Mesothelial cell of epicardium (in vitro differentiated cells): Measurements from ENCODE around the gene ARHGAP18. TPM values are rescaled to one million over a fixed set of nuclear protein-coding genes. Genes with fewer than 3 reads are reported as not detected.

Source experiments
- DNase-seq, 2 experiments: peaks; one replicate each; pipeline ENCODE4 v3.0.0; 2021; ENCODE audit warnings: low spot score in 2 of 2; ENCODE audit not compliant: unreplicated experiment in 2 of 2
- H3K27ac Mint-ChIP-seq: 2 replicates; pipeline ENCODE4 v1.8.0; 2021; ENCODE audit warnings: mixed read lengths
- H3K27me3 Mint-ChIP-seq: 2 replicates; pipeline ENCODE4 v1.8.0; 2021; ENCODE audit warnings: low read depth, mixed read lengths
- H3K36me3 Mint-ChIP-seq: 2 replicates; pipeline ENCODE4 v1.8.0; 2021; ENCODE audit warnings: mixed read lengths
- H3K4me1 Mint-ChIP-seq: 2 replicates; pipeline ENCODE4 v1.8.0; 2021; ENCODE audit warnings: mixed read lengths
- H3K4me3 Mint-ChIP-seq: 2 replicates; pipeline ENCODE4 v1.8.0; 2021; ENCODE audit warnings: mild to moderate bottlenecking, moderate library complexity, mixed read lengths
- H3K9me3 Mint-ChIP-seq: 2 replicates; pipeline ENCODE4 v1.8.0; 2021; ENCODE audit warnings: mixed read lengths
- CTCF ChIP-seq: fragments of 200-600 bp; sonication (generic); IDR thresholded peaks from one replicate; pipeline ENCODE4 v1.5.0; 2021; ENCODE audit warnings: antibody characterized with exemption; ENCODE audit not compliant: unreplicated experiment
- total RNA-seq: library from RNA; stranded (reverse); gene quantifications from 3 replicates; pipeline ENCODE4 v1.2.1, GENCODE V29; 2021

Gene ARHGAP18
- total RNA-seq, 1 donor from 2014 or later, result 10.5 TPM

DNA sequence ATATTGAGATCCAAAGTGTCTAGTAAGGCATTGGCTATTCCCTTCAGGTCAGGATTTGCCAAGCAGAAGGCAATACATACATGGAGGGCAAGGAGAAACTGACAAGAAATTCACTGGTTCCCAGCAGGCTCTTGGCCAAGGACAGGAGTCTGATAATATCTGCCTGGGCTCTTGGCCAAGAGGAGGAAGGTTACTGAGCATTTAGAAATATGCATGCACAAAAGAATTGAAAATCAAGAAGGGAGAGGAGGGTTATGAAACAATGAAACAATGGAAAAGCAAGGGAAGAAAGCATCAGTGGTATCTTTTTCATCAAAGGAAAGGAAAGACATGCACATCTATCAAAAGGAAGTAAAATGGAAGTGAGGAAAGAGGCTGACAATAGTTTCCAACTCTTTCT, 42.4 kb downstream of the ARHGAP18 start:
- no peak for DNase-seq
- Mint-ChIP-seq H3K36me3 (no peaks in the 10 kb centered on the region), H3K4me3 (no peak overlapping the region), H3K27me3 (no peaks in the 10 kb centered on the region), H3K27ac (peak overlapping the region; percentile 71), H3K4me1 (peaks cover 32% of the 10 kb centered on the region), H3K9me3 (no peaks in the 10 kb centered on the region)
- no peak for TF ChIP-seq CTCF

GRCh38 chr6:129667034-129667433, 42.9 kb downstream of the ARHGAP18 start:
- H3K4me3 Mint-ChIP-seq, result no peak overlapping the region
- TF ChIP-seq CTCF, result no peak
- H3K36me3 Mint-ChIP-seq, result no peaks in the 10 kb centered on the region
- no peak overlapping the region for H3K27ac Mint-ChIP-seq
- DNase-seq, result no peak
- no peaks in the 10 kb centered on the region for H3K9me3 Mint-ChIP-seq
- H3K4me1 Mint-ChIP-seq, result peaks cover 32% of the 10 kb centered on the region
- no peaks in the 10 kb centered on the region for H3K27me3 Mint-ChIP-seq

GRCh38 chr6:129665555-129665954, 44.4 kb downstream of the ARHGAP18 start:
- H3K27ac Mint-ChIP-seq, result no peak overlapping the region
- no peak overlapping the region for H3K4me3 Mint-ChIP-seq
- no peaks in the 10 kb centered on the region for H3K9me3 Mint-ChIP-seq
- H3K36me3 Mint-ChIP-seq, result no peaks in the 10 kb centered on the region
- DNase-seq, result no peak
- peaks cover 38% of the 10 kb centered on the region for H3K4me1 Mint-ChIP-seq
- no peaks in the 10 kb centered on the region for H3K27me3 Mint-ChIP-seq
- no peak for TF ChIP-seq CTCF

DNA sequence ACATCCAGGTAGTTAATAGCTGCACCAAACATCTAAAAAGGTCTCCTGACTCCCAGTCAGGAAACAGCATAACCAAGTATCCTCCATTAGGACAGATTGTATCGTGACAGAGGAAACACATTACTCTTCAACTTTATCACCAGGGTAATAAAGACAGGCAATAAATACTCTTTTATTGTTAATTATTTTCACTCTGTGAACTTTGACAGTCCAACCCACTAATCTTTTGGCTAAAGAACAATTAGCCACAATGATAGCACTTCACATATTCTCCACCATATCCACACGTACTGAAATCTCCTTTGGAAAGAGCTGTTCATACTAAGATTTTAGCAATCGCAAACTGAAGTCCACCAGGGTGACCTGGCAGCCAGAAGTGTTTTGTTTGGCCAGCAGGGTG, 46.4 kb downstream of the ARHGAP18 start:
- no peaks in the 10 kb centered on the region for H3K9me3 Mint-ChIP-seq
- H3K4me3 Mint-ChIP-seq, result no peak overlapping the region
- H3K27me3 Mint-ChIP-seq, result no peaks in the 10 kb centered on the region
- DNase-seq, result no peak
- H3K4me1 Mint-ChIP-seq, result peaks cover 43% of the 10 kb centered on the region
- H3K27ac Mint-ChIP-seq, result peak overlapping the region; percentile 40
- no peaks in the 10 kb centered on the region for H3K36me3 Mint-ChIP-seq
- TF ChIP-seq CTCF, result no peak

DNA sequence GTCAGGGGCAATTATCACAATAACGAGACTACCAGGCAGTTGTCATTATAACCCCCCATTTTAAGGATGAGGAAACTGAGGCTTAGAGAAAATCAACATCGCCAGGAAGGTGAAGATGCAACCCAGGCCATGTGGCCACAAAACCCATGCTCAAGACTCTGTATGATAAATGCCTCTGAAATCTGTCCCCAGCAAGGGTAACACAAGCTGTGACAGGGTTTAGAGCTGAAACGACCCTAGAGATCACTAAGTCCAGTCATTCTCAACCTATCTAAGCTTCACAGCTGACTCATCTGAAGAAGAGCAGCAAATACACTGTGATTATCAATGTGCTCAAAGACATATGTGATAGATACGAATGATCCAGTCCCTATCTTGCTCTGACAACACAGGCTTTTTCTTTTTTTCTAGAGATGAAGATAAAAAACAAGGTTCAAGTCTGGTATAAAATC, 47.0 kb downstream of the ARHGAP18 start:
- no peak for TF ChIP-seq CTCF
- Mint-ChIP-seq H3K27ac (peak overlapping the region; percentile 40), H3K27me3 (no peaks in the 10 kb centered on the region), H3K9me3 (no peaks in the 10 kb centered on the region), H3K36me3 (no peaks in the 10 kb centered on the region), H3K4me1 (peaks cover 38% of the 10 kb centered on the region), H3K4me3 (no peak overlapping the region)
- DNase-seq, result no peak

GRCh38 chr6:129662406-129662766, 47.6 kb downstream of the ARHGAP18 start:
- H3K9me3 Mint-ChIP-seq, result no peaks in the 10 kb centered on the region
- no peak for DNase-seq

More at GRCh38 chr6:129662406-129662766, 47.6 kb downstream of the ARHGAP18 start:
- TF ChIP-seq CTCF, result no peak
- Mint-ChIP-seq H3K4me3 (no peak overlapping the region), H3K27me3 (no peaks in the 10 kb centered on the region), H3K27ac (peak overlapping the region; percentile 45), H3K4me1 (peaks cover 32% of the 10 kb centered on the region), H3K36me3 (no peaks in the 10 kb centered on the region)
